Fibroblast of lung (primary cell): ENCODE data around the gene RCL1.

Source experiments
- EZH2 ChIP-seq: IDR thresholded peaks from 2 replicates; pipeline ENCODE4 v1.5.1; 2012; ENCODE audit warnings: low read length, control low read depth, mild to moderate bottlenecking; ENCODE audit errors: missing control alignments
- TF ChIP-seq, protein P1 (sequence below), 2 donors: IDR thresholded peaks in 1 of 2; conservative IDR thresholded peaks in 1 of 2; 1 replicate in 1 of 2; 2 replicates in 1 of 2; pipeline ENCODE4 v1.5.1; 2011 to 2012; ENCODE audit warnings: low read length in 2 of 2, control low read depth in 1 of 2, inconsistent platforms in 1 of 2, low read depth in 1 of 2, mild to moderate bottlenecking in 1 of 2

DNA sequence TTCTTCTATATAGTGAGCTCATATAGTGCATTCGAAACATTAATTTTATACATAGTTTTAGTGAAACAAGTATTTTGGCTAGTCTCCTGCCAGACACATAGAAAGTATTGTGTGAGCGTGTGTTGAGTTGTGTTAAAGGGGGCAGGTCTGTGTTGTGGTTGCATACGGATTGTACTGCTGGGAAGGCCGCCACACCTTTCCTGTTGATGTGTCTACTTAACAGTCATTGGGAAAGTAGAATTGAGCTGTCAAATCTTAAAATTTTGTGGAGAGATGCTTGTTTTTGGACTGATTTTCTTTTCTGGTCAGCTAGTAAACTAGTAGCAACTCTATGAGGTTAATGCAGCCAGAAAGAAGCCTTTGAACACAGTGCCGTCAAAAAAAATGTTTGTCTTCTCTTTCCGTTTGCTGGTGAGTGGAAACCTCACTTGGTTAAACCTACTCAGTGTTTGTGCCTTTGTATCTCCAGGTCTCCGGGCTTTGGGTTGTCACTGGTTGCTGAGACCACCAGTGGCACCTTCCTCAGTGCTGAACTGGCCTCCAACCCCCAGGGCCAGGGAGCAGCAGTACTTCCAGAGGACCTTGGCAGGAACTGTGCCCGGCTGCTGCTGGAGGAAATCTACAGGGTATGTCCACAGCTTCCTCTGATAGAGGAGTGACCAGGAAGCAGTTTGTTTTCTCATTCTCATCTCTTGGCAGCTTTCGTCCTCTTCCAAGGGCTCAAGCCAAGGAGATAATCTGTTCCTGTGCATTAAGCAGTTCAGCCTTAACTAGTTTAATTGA lies 51.5 kb downstream of the RCL1 start:
- TF ChIP-seq, protein P1, sequence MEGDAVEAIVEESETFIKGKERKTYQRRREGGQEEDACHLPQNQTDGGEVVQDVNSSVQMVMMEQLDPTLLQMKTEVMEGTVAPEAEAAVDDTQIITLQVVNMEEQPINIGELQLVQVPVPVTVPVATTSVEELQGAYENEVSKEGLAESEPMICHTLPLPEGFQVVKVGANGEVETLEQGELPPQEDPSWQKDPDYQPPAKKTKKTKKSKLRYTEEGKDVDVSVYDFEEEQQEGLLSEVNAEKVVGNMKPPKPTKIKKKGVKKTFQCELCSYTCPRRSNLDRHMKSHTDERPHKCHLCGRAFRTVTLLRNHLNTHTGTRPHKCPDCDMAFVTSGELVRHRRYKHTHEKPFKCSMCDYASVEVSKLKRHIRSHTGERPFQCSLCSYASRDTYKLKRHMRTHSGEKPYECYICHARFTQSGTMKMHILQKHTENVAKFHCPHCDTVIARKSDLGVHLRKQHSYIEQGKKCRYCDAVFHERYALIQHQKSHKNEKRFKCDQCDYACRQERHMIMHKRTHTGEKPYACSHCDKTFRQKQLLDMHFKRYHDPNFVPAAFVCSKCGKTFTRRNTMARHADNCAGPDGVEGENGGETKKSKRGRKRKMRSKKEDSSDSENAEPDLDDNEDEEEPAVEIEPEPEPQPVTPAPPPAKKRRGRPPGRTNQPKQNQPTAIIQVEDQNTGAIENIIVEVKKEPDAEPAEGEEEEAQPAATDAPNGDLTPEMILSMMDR (conservative IDR thresholded peaks at IDR 0.05 in 1 of 2, IDR thresholded peaks at IDR 0.05 in 1 of 2; ENCODE audit: low read depth in 1 of 2, low read length in 2 of 2), result no peak
- no peak for TF ChIP-seq EZH2
